Stomach (tissue), 4 donors: ENCODE data around the gene IFI27.

Experiments used
- POLR2A ChIP-seq, 4 donors: fragments of 450-650 bp; IDR thresholded peaks; one replicate each; pipeline ENCODE4 v1.6.1; 2016; ENCODE audit warnings: antibody characterized with exemption in 4 of 4, control low read depth in 2 of 4, mild to moderate bottlenecking in 1 of 4, moderate library complexity in 1 of 4
- TF ChIP-seq, protein P1 (sequence below), 7 experiments: fragments of 450-650 bp in 4 of 7; fragments of 200-600 bp in 3 of 7; sonication (generic) in 3 of 7; IDR thresholded peaks; one replicate each; pipeline ENCODE4 v1.5.1; 2016 to 2019; ENCODE audit warnings: antibody characterized with exemption in 7 of 7, control low read depth in 2 of 7, mild to moderate bottlenecking in 1 of 7

DNA sequence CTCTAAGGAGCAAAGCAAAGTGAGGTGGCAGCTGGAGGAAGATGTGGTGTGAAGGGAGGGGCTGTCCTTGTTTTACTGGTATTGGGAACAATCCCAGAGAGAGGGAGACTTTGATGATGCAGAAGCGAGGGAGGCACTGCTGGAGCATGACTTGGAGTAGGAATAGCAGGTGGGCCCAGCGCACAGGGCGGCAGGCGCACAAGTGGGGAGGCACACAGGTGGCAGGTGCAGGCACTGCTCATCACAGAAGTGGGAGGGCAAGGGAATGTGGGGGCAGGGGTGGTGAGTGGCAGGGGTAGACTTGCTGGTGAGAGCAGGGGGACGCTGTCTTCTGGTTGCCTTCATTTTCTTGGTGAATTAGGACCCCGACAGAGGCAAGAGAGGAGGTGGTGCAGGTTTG is 11.5 kb upstream of the IFI27 start:
- TF ChIP-seq, protein P1, sequence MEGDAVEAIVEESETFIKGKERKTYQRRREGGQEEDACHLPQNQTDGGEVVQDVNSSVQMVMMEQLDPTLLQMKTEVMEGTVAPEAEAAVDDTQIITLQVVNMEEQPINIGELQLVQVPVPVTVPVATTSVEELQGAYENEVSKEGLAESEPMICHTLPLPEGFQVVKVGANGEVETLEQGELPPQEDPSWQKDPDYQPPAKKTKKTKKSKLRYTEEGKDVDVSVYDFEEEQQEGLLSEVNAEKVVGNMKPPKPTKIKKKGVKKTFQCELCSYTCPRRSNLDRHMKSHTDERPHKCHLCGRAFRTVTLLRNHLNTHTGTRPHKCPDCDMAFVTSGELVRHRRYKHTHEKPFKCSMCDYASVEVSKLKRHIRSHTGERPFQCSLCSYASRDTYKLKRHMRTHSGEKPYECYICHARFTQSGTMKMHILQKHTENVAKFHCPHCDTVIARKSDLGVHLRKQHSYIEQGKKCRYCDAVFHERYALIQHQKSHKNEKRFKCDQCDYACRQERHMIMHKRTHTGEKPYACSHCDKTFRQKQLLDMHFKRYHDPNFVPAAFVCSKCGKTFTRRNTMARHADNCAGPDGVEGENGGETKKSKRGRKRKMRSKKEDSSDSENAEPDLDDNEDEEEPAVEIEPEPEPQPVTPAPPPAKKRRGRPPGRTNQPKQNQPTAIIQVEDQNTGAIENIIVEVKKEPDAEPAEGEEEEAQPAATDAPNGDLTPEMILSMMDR (IDR thresholded peaks at IDR 0.05) = no peak
- TF ChIP-seq POLR2A (IDR thresholded peaks at IDR 0.05) = no peak
